GM12801 (cell line): ENCODE data around the gene SNORC.

ENCODE experiments used
- TF ChIP-seq, protein P1 (sequence below): IDR thresholded peaks from one replicate; pipeline ENCODE4 v1.5.1; 2011; ENCODE audit warnings: control low read depth; ENCODE audit not compliant: insufficient read length; ENCODE audit errors: extremely low read depth

Gene SNORC

DNA sequence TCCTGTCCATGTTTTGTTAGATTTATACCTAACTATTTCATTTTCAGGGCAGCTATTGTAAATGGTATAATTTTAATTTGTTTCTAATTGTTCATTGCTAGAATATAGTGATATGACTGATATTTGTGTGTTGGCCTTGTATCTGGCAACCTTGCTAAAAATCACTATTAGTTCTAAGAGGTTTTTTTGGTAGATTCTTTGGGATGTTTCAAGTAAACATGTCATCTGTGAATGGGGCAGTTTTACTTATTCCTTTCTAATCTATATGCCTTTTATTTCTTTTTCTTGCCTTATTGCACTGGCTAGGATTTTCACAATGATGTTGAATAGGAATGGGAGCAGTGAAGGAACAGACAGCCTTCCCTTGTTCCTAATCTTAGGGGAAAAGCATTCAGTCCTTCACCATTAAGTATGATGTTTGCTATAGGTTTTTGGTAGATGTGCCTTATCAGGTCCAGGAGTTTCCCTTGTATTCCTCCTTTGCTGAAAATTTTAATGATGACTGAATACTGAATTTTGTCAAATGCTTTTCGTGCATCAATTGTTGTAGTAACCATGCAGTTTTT lies 41.7 kb downstream of the SNORC start:
- TF ChIP-seq, protein P1, sequence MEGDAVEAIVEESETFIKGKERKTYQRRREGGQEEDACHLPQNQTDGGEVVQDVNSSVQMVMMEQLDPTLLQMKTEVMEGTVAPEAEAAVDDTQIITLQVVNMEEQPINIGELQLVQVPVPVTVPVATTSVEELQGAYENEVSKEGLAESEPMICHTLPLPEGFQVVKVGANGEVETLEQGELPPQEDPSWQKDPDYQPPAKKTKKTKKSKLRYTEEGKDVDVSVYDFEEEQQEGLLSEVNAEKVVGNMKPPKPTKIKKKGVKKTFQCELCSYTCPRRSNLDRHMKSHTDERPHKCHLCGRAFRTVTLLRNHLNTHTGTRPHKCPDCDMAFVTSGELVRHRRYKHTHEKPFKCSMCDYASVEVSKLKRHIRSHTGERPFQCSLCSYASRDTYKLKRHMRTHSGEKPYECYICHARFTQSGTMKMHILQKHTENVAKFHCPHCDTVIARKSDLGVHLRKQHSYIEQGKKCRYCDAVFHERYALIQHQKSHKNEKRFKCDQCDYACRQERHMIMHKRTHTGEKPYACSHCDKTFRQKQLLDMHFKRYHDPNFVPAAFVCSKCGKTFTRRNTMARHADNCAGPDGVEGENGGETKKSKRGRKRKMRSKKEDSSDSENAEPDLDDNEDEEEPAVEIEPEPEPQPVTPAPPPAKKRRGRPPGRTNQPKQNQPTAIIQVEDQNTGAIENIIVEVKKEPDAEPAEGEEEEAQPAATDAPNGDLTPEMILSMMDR: no peak

DNA sequence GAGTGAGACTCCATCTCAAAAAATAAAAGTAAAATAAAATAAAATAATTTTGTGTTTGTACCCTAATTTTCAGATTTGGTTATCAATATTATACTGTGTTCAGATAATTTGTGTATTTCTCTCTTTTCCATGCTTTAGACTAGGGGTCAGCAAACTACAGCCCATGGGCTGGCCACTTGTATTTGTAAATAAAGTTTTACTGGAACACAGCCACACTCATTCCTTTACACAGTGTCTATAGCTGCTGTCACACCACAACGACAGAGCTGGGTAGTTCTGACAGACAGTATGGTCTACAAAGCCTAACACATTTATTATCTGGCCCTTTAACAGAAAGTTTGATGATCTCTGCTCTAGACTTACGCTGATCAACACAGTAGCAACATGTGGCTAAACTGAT lies 43.8 kb downstream of the SNORC start:
- TF ChIP-seq, protein P1: no peak

DNA sequence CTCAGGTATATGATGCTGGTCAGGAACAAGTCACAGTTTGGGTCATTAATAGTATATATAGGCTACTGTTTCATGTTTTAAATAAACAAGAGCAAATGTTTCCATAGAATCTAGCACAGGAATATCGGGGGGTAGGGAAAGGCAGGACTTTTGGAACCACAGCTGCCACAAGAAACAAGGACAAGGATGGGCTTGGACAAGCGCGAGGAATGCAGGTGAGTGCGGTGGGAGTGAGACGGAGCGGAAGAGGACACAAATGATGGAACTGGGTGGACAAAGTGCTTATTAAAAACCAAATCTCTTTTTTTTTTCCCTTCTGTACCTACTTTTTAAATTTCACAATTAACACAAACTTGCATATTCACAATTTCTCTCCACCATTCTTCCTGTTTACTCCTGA lies 49.1 kb downstream of the SNORC start:
- TF ChIP-seq, protein P1: no peak

DNA sequence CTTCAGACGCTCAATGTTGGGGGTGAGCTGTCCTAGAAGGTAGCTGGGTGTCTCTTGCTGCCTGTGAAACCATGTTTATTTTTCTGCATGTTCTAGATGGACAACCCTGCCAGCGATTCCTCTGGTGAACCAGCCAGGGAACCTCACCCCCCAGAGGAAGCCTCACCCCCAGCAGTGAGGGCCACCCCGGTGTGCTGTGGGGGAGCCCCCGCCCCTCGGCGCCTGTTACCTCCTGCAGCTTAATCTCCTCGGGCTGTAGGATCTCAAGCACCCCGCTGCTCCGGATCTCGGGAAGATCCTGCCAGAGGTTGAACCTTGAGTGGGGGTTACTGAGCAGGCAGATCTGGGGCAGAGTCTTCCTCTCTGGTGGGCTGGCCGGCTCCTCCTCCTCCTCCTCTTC lies 50.0 kb downstream of the SNORC start:
- TF ChIP-seq, protein P1: no peak

DNA sequence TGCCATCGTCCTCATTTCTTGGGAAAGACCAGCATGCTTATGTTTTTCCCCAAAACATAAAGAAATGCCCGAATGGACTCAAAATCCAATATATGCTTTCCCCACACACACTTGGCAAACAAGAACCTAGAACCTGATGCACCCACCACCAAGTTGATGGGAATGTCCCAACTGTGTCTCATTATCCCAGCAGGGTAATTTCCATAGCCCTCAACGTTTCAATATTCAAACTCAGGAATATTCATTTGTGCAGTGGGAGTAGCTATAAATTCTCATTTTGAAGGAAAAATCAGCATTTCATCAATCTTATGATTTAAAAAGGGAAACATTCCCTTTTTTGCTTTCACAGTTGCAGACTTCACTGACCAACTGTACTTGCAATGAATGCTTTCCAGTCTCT lies 50.7 kb downstream of the SNORC start:
- TF ChIP-seq, protein P1: no peak

DNA sequence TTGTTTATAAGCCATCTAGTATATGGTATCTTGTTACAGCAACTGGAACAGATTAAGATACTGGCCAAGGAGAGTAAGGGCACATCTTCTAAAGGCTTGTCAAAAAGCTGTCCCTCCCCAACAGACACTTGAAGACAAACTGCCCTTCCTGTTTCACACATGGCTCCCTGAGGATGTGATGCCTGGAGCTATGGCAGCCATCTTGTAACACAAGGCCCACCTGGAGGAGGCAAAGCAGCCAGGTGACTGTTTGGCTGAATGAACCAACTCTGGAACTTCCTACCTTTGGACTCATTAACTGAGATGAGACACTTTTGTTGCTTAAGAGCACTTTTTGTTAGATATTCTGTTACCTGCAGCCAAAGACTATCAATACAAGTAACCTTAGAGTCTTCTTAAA lies 54.4 kb downstream of the SNORC start:
- TF ChIP-seq, protein P1: no peak

DNA sequence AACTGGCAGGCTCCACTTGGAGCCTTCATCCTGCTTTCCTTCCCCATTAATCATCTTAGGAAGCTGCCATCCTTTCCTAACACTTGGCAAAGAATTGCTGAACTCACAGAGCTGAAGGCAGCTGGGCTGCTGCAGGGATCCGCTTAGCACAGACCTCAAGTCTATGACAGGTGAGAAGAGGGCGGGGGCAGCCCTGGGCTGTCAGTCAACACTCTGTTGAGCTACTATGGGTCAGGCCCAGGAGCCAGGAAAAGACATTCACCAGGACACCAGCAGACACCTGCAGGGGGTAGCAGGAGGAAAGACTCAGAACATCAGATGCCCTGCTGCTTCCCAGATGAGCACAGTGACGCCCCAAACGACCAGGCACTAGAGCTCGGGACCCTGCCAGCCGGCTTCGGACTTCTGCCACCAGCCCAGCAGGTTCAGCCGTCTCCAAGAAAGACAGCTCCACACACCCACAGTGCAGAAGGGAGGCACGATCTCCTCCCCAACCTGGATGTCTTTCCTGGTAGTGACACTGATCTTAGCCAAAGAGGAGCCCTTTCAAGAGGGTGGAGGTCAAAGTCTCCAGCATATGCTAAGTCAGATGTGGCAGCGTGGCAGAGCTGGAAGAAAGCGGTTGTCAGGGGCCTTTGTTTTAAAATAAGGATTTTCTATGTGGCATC lies 55.2 kb downstream of the SNORC start:
- TF ChIP-seq, protein P1: no peak
